ENCODE data around the gene BORCS6. TPM values are rescaled to one million over a fixed set of nuclear protein-coding genes. Genes with fewer than 3 reads are reported as not detected.

BORCS6 gene
- total and polyA plus RNA-seq, 9 of the 15 experiments (the other 6 are each of a cell fraction or from before 2014, with no cell fraction given) = 0.01 to 7.4 (median 2.3) TPM

GRCh38 chr17:8173056-8173870 lies 16.7 kb downstream of the BORCS6 start (continued):
- peak; percentile 85 for TF ChIP-seq E4F1 (CRISPR knock-in tag; IDR thresholded peaks at IDR 0.05; ENCODE audit: borderline replicate concordance)
- TF ChIP-seq BHLHE40 (IDR thresholded peaks at IDR 0.05; ENCODE audit: low read length) = peak; percentile 86
- no peak for TF ChIP-seq RBM14 (IDR thresholded peaks at IDR 0.05; ENCODE audit: borderline replicate concordance, insufficient read depth, low read depth, low read length)
- TF ChIP-seq, protein P1, sequence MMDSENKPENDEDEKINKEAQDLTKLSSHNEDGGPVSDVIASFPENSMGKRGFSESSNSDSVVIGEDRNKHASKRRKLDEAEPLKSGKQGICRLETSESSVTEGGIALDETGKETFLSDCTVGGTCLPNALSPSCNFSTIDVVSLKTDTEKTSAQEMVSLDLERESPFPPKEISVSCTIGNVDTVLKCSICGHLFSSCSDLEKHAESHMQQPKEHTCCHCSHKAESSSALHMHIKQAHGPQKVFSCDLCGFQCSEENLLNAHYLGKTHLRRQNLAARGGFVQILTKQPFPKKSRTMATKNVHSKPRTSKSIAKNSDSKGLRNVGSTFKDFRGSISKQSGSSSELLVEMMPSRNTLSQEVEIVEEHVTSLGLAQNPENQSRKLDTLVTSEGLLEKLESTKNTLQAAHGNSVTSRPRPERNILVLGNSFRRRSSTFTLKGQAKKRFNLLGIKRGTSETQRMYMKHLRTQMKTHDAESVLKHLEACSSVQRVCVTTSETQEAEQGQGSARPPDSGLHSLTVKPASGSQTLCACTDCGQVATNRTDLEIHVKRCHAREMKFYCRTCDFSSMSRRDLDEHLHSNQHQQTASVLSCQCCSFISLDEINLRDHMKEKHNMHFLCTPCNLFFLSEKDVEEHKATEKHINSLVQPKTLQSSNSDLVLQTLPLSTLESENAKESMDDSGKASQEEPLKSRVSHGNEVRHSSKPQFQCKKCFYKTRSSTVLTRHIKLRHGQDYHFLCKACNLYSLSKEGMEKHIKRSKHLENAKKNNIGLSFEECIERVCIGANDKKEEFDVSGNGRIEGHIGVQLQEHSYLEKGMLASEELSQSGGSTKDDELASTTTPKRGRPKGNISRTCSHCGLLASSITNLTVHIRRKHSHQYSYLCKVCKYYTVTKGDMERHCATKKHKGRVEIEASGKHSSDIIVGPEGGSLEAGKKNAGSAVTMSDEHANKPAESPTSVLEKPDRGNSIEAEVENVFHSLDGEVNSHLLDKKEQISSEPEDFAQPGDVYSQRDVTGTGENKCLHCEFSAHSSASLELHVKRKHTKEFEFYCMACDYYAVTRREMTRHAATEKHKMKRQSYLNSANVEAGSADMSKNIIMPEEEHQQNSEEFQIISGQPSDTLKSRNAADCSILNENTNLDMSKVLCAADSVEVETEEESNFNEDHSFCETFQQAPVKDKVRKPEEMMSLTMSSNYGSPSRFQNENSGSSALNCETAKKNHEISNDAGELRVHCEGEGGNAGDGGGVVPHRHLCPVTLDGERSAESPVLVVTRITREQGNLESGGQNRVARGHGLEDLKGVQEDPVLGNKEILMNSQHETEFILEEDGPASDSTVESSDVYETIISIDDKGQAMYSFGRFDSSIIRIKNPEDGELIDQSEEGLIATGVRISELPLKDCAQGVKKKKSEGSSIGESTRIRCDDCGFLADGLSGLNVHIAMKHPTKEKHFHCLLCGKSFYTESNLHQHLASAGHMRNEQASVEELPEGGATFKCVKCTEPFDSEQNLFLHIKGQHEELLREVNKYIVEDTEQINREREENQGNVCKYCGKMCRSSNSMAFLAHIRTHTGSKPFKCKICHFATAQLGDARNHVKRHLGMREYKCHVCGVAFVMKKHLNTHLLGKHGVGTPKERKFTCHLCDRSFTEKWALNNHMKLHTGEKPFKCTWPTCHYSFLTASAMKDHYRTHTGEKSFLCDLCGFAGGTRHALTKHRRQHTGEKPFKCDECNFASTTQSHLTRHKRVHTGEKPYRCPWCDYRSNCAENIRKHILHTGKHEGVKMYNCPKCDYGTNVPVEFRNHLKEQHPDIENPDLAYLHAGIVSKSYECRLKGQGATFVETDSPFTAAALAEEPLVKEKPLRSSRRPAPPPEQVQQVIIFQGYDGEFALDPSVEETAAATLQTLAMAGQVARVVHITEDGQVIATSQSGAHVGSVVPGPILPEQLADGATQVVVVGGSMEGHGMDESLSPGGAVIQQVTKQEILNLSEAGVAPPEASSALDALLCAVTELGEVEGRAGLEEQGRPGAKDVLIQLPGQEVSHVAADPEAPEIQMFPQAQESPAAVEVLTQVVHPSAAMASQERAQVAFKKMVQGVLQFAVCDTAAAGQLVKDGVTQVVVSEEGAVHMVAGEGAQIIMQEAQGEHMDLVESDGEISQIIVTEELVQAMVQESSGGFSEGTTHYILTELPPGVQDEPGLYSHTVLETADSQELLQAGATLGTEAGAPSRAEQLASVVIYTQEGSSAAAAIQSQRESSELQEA (IDR thresholded peaks at IDR 0.05; ENCODE audit: low read depth) = no peak
- no peak; the same call in 1 of the 2 replicates for TF ChIP-seq FOXJ2 (tag; IDR thresholded peaks at IDR 0.05)
- no peak for TF ChIP-seq ZBTB33 (CRISPR knock-in tag; IDR thresholded peaks at IDR 0.05)
- TF ChIP-seq HMG20A (CRISPR knock-in tag; conservative IDR thresholded peaks at IDR 0.05) = peak; percentile 79
- peak; percentile 89 for TF ChIP-seq LEF1 (IDR thresholded peaks at IDR 0.05)
- TF ChIP-seq TCF3 (CRISPR knock-in tag; IDR thresholded peaks at IDR 0.05) = peak; percentile 66
- TF ChIP-seq MAZ (CRISPR knock-in tag; conservative IDR thresholded peaks at IDR 0.05 in 1 of 2, IDR thresholded peaks at IDR 0.05 in 1 of 2) = peak; percentile 72 to 94
- no peak for TF ChIP-seq SRSF7 (optimal IDR thresholded peaks at IDR 0.05; ENCODE audit: low read depth, low read length)
- TF ChIP-seq NRF1 (conservative IDR thresholded peaks at IDR 0.05 in 1 of 2, IDR thresholded peaks at IDR 0.05 in 1 of 2) = no peak
- peak; percentile 65; the same call in 1 of the 2 replicates for TF ChIP-seq GABPB1 (CRISPR knock-in tag; IDR thresholded peaks at IDR 0.05)
- no peak for TF ChIP-seq ZNF707 (CRISPR knock-in tag; conservative IDR thresholded peaks at IDR 0.05)
